COLO829 (cell line): ENCODE results near the gene MRPL37.

Source experiments
- DNase-seq: peaks from one replicate; pipeline ENCODE4 v3.0.0; 2012; ENCODE audit warnings: low spot score

MRPL37 gene

DNA sequence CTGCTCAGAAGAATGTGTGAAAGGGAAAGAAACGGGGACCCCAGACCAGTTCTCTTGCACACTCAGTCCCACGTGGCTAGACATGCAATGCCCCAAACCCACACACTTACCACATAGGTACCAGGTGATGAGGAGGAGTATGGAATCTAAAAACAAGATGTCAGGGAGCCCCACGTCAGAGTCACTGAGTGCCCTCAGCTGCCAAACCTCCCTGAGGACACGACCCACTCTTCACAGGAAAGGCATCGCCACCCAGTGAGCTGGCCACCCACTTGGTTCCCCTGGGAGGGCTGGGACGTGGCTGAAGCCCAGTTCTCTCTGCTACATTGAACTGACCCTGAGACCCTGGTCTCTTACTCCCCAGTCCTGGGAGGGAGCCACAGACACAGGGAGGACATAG lies 41.4 kb downstream of the MRPL37 start:
- DNase-seq, result no peak

- DNase-seq, result no peak
Observed at GRCh38 chr1:54243022-54243421, 43.1 kb downstream of the MRPL37 start.

- no peak for DNase-seq
Observed at GRCh38 chr1:54244655-54245054, 44.7 kb downstream of the MRPL37 start.

GRCh38 chr1:54245501-54245900 lies 45.5 kb downstream of the MRPL37 start:
- no peak for DNase-seq

DNA sequence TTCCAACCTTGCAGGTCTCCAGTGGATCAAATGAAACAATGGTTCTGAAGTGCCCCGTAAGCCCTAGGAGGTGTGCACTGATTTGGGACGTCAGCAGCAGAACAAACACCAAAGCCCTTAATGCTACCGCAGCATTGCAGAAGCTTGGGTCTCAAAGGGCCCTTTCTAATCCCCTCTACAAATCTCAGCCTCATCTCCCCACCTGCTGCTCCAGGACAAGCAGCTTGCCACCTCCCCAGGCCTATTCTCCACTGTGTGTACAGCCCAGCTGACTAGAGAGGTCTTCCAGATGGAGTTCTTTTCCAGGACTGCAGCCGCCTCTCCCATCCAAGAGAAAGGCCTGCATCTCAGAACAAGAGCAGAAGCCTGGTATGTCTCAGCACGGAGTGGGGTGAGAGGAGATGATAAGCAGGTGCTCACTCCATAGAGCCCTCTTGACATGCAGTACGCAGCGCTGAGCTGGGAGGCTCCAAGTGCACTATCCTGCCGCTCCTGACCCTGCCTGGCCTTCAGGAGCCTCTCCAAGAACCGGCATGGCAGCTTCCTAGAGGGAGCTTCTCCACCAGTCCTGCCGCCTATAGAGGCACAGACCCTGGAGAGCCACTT lies 46.3 kb downstream of the MRPL37 start:
- no peak for DNase-seq

- DNase-seq, result no peak
Observed at GRCh38 chr1:54247863-54248515, 48.0 kb downstream of the MRPL37 start.

DNA sequence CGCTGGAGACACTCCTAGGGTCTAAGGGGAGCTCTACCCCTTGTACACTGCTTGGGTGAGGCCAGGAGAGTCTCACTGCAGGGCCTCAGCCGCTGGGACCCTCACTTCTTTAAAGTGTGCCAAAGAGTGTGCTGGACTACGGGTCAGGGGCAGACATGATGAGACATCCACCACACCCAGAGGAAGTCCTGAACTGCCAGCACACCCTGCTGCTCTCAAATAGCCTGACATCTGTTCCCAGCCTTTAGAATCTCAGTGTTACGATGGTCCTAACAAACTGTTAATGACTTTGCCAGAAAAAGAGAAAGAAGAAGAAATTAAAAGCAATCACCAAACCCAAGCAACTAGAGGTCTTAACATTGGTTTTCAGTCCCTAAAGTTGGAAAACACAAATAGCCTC lies 49.0 kb downstream of the MRPL37 start:
- no peak for DNase-seq

DNA sequence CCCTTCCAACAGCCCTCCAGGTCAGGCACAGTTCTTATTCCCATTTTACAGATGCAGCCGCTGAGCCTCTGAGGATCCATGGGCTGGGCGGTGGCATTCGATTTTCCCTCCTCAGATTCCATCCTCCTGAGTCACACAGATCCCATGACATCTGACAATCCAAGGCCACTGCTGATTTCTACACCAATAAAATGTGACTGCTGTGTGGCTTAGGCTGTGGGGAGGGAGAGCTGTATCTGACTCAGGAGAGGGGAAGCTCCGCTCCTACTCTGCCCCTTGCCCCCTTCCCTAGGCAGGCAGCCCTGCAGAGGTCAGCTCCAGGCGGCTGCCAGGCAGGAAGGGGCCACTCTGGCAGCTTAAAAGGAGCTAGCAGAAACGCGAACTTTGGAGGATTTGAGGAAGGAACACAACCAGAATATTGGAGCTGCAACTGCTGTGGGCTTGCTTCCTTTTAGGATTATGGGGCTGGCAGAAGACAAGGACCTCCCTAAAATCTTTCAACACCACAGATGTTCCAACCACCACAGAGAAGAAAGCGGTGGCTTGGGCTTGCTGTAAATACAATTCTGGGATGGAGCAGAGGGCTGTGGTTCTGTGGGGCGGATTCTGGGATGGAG lies 50.0 kb downstream of the MRPL37 start:
- DNase-seq, result peak; percentile 84

DNA sequence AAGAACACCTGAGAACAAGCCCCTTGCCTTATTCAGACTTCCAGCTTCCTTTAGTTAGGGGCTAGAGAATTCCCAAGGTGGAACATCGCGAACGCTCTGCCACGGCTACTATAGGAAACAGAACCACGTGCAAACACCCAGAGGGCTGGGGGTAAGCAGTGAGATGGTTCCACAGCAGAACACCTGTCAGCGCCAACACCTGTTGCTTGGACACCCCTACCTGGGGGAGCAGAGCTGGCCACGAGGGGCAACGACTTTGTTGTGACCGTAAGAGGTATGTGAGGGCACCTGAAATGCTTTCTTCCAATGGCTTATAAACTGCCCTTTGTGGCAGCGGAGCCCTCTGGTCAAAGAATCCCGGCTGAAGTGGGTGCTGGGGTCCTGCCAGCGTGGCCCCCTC lies 50.7 kb downstream of the MRPL37 start:
- DNase-seq, result no peak

- DNase-seq, result no peak
Observed at GRCh38 chr1:54252371-54252936, 52.5 kb downstream of the MRPL37 start.

DNA sequence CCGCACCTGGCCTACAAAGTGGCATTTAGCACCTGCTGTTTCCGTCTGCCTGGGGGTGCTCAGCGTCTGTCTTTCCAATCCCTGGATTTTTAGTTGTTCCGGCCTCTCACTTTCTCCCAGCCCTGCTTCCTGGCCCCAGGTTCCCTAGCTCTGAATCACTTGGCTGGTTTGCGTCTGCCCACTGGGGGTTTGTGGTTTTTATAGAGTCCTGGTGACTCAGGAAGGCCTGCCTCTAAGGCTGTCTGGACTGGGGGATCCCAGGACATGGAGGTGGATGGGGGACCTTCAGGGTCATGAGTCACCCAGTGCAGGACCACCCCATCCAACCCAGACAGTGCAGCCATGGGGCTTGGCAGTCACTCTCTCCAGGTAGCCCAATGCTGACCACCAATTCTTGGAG lies 53.5 kb downstream of the MRPL37 start:
- no peak for DNase-seq

DNA sequence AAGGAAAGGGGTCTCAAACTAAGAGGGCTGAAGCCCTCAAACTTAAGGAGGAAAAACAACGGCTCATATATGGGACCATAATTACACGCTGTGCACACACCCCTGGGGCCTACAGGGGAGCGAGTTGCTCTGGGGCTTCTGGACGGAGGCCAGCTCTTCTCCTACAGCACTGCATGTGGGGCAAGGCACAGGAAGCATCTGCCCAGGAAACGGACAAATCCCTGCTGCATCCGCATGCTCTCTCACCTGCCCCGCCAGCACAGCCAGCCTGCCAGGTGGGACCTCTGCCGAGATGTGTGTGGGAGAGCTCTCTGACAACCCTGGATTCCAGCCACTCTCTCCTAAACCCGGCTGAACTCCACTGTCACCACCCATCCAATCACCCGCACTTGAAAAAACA lies 54.1 kb downstream of the MRPL37 start:
- DNase-seq, result no peak

DNA sequence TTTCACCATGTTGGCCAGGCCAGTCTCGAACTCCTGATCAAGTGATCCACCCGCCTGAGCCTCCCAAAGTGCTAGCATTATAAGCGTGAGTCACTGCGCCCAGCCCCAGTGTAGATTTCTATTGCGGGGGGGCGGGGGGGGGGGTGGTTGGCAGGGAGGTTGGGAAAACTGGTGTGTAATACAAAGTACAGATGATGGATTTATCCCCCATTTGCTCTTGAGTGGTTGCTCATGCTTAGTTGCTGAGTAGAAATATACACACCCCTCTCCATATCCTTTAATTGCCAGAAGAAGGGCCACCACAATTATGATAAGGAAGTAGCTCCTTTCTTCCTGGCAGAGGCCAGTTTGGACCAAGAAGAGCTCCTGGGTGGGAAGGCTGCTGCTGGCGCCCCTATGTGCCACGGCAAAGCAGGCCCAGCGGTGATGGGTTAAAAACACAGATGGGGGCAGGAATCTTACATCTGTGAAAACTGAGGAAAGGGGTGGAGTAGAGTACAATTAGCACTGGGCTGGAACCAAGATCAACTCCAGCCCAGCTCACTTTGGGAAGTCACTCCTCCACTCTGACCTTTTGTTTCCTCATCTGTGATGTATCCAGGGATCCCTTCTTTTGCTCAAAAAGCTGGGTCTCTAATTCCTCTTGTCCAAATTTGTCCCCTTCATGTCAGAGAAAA lies 55.2 kb downstream of the MRPL37 start:
- DNase-seq, result no peak

DNA sequence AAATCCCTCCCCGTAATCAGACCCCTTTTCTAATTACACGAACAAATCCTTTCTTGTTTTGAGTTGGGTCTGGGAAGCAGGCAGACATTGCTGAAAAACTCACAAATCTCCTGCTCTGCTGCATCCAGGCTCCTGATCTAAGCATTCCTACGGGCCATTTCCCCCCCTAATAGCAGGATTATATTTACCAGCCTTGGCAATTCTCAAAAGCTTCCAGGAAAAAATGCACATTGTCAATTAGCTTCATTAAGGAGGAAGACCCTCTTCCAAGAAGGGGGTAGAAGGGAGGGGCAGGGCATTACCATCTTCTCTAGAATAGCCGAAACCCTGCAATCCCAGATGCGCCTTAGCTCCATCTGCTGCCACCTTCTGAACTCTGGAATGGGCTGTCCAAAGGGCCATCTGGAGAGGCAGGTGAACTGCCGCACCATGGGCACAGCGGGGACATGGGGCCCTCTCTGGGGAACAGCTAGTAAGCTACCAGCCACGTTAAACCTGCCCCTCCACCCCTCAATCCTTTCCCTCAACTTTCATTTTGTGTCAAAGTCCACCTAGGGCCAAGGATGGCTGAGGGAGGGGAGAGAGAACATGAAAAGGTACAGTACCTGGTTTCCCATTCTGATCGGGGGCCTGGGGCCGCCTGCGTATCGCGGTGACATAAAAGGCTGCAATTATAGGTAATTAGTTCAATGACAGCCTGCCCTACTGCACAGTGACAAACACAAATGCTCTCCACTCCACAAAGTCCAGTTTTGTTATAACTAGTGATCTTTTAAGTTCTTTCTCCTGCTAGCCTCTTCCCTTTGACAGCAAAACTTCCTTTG lies 56.8 kb downstream of the MRPL37 start:
- no peak for DNase-seq

GRCh38 chr1:54257346-54257620 lies 57.3 kb downstream of the MRPL37 start:
- DNase-seq, result no peak

DNA sequence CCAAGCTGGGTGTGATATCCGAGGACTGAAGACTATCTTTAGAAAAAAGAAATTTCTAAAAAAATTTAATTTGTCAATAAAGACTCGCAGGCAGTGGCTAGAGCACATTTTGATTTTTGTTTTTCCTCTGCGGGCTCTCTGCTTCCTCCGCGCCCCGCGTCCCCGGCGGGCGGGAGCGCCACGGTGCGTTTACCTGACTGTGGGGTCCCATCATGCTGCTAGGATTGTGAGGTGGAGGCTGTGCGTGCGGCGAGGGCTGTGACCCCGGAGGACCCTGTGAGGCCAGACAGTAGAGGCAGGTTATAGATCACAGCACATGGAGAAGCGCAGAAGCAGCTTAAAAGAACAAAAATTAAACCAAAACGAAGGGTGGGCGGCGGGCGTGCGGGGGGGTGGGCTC lies 57.9 kb downstream of the MRPL37 start:
- no peak for DNase-seq

- DNase-seq, result no peak
Observed at GRCh38 chr1:54259546-54260140, 59.7 kb downstream of the MRPL37 start.

- DNase-seq, result no peak
Observed at GRCh38 chr1:54260810-54261209, 60.8 kb downstream of the MRPL37 start.

DNA sequence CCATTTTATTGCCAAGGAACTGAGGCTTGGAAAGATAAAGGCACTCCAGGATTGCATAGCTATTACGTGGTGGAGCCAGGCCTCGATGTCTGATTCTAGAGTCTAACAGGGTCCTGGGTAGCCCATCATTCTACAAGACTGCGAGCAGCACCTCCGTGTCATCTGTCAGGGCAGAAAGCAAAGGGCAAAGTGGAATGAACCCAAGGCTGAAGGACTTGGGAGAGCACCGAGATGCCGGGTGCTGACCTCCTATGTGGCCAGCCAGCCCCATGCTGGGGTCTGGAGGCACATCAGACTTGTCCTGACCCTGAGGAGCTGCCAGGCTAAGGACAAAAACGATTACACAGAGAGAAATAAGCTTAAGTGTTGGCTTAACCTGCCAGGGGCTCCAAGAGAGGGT lies 62.3 kb downstream of the MRPL37 start:
- DNase-seq, result no peak

GRCh38 chr1:54263601-54264226 lies 63.7 kb downstream of the MRPL37 start:
- no peak for DNase-seq

DNA sequence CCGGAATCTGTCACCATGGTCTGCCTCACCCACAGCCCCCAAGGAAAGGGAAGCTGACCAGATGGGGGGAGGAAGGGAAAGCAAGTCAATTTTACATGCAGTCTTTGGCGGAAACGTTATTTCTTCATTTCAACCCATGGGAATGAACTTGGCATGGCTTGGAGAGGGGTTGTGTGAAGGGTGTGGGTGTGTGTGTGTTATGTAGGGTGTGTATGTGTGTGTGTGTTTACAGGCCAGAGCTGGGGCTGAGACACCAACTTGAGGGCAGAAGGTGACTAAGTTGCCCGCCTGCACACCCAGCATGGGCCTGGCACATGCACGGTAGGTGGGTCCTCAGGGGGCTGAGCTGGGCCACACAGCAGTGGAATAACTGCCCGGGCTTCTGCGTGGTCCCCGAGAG lies 65.2 kb downstream of the MRPL37 start:
- no peak for DNase-seq
